Fibroblast of the conjunctiva (primary cell): ENCODE data around the gene MRPS24.

Experiments used
- DNase-seq: peaks from one replicate; pipeline ENCODE4 v3.0.0-alpha.2; 2010; ENCODE audit warnings: low read depth

MRPS24 gene

GRCh38 chr7:43877968-43878864, 8.9 kb upstream of the MRPS24 start:
- DNase-seq = no peak

- no peak for DNase-seq
These were observed 7.8 kb upstream of the MRPS24 start for GRCh38 chr7:43876976-43877745.

- DNase-seq = no peak
These were observed 6.9 kb upstream of the MRPS24 start for GRCh38 chr7:43876241-43876640.

GRCh38 chr7:43873300-43873699, 4.0 kb upstream of the MRPS24 start:
- peak; percentile 62 for DNase-seq

- DNase-seq = peak; percentile 73
These were observed 3.2 kb upstream of the MRPS24 start for GRCh38 chr7:43872406-43873110.

GRCh38 chr7:43871064-43871463, 1.7 kb upstream of the MRPS24 start:
- no peak for DNase-seq

DNA sequence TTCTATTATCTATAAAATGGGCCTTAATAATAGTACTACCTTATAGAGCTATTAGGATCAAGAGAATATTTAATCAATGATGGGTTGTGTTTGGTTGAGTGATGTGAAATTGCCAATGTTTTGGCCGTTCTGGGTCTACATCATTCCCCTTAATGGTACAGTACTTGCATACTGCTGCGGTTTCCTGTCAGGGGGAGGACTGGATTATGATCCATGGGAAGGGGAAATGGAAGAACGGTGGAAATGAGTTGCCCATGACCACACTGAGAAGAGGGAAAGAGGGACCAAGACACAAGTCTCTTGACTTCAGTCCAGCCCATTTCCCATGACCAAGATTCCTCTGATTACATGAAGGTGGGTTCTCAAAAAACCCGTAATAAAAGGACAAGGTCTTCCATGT, 999 bp upstream of the MRPS24 start:
- no peak for DNase-seq

DNA sequence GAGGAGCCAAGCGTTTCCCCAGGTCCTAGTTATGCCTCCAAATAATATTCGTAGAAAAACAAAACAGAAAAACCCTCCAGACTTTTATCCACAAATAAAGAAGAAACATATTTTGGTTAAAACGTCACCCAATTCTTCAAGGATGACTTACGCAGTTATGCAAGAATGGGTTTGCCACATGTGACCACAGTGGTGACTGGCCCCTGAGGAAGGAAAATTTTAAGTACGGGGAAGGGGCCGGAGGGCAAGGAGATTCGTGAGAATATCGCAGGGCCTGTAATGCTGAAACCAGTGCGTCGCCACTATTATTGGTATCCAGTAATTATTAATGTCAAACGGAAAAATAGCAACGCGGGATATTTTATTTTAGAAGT, 537 bp upstream of the MRPS24 start:
- peak; percentile 68 for DNase-seq

GRCh38 chr7:43868681-43869005, 674 bp downstream of the MRPS24 start:
- DNase-seq = no peak

- no peak for DNase-seq
These were observed 1.1 kb downstream of the MRPS24 start for GRCh38 chr7:43868181-43868580.

DNA sequence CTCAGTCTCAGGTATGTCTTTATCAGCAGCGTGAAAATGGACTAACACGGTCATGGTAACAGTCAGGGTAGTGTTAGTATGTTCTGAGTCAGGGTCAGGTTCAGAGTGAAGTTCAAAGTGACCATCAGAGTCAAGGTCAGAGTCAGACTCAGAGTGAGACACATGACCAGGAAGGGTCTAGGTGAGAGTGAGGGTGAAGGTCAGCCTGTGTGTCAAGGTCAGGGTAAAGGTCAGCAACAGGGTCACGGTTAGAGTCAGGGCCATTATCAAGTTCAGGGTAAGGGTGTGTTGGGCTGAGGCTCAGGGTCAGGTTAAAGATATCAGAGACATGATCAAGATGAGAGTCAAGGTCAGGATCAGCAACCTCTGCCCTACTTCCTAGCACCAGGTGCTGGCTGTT, 4.0 kb downstream of the MRPS24 start:
- no peak for DNase-seq

GRCh38 chr7:43864126-43864525, 5.2 kb downstream of the MRPS24 start:
- DNase-seq = no peak

DNA sequence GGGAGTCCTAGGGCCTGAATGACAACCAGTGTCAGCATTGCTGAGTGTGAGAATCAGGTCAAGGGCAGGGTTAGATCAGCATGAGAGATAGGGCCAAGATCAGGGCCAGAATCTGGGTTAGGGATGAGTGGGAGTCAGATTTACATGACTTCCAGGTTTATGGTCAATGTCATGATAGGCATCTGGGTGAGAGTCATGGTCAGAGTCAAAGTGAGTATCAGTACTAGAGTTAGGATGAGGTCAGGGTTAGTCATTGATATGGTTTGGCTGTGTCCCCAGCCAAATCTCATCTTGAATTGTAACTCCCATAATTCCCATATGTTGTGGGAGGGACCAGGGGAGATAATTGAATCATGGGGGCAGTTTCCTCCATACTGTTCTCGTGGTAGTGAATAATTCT, 12.3 kb downstream of the MRPS24 start:
- no peak for DNase-seq

DNA sequence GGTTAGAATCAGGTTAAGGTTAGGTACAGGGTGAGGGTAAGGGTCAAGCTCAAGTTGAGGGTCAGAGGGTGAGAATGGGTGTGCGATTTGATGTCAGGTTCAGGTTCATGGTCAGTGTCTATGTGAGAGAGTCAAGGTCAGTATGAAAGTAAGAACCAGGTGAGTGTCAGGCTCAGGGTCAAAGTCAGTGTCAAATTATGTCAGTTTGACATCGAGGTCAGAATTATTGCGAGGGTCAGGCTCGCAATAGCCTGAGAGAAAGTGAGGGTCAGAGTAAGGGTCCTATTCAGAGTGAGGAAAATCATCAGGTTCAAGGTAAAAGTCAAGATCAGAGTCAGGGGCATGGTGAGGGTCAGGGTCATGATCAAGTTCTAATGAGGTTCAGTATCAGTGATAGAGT, 13.0 kb downstream of the MRPS24 start:
- no peak for DNase-seq

DNA sequence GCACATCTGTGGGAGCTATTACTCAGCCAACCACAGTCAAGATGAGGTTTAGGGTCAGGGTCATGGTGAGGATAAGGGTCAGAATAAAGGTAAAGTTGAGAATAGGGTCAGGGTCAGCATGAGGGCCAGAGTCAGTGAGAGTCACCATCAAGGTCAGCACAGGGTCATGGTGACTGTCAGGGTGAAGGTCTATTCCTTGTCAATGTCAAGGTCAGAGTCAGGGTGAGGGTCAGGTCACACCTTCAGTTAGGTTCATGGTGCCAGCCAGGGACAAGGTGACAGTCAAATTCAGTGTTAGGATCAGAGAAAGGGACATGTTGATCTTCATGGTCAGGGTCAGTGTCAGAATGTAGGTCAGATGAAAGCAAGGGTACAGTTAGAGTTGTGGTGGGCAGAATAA, 14.1 kb downstream of the MRPS24 start:
- DNase-seq = no peak

DNA sequence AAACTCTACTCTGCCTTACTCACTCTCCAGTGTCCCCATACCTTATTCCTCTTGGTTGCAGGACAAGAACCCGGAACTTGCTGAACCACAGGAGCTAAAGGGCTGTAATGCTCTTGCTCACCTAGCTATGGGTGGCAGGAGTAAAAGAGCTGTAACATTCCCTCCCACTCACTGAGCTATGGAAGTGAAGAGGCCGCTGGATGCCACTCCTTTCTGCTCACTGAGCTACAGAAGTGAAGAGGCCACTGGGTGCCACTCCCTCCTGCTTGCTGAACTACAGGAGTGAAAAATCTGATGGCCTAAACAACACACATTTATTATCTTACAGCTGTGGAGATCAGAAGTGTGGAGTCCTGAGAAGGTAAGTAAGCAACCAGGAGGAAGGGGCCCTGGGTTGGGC, 17.5 kb downstream of the MRPS24 start:
- no peak for DNase-seq

DNA sequence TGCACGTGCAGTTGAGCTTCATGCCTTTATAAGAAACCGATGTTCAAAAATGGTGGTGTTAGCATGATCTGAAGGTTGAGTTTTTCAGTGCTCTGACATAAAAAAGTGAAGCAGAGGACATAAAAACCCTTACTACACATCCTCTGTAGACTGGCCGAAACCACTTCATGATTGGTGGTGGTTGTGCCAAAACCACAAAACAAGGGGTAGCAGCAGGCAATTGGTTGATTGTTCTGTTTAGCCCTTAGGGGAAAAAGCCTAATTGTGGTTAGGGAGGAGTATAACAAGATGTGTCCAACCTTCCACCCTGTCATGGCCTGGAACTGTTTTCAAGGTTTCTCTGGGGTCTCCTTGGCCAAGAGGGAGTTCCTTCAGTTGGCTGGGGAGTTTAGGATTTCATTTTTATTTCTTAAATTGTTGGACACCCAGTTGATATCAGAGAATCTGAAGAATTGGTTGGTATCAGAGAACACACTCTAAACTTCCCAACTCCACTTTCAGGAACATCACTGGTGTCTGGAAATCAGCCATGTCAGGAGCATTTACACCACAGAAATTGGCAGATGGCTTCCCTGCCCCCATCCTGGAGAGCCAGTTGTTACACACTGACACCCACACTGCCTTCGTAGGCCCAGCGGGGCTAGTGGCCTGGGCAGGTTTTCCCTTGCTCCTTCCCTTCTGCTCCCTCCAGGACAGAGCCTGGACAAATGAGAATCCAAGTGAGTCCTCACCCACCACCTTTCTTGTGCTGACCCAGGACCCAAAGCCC, 18.8 kb downstream of the MRPS24 start:
- no peak for DNase-seq

DNA sequence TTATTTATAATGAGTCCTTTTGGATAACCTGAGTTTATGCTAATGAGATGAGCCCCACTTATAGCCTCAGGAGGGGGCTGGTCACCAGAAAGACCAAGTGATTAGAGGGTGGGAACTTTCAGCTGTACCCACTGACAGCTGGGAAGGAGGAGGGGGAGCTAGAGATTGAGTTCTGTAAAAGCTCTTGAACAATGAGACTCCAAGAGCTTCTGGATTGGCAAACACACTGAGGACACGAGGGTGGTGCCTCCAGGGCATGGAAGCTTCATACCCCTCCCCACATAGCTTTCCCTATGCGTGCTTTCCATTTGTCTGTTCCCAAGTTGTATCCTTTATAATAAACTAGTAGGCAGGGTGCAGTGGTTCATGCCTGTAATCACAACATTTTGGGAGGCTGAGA, 20.3 kb downstream of the MRPS24 start:
- no peak for DNase-seq

- DNase-seq = no peak
These were observed 21.8 kb downstream of the MRPS24 start for GRCh38 chr7:43847496-43847895.

DNA sequence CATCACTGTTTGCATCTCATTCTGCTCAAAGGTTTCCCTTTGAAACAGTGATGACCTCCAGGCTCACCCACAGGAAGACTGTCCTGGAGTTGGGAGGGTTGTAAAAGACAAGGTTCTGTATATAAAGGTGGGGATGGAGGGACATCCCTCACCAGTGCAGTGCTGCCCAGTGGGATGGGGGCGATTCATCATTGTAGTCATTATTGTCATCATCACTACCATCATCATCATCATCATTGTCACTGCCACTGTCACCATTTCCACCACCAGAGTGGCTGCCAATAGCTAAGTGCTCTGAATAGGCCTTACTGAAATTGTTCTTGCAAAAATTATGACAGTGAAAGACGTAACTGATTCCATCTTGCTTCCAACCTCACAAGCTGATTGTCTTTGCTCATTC, 24.7 kb downstream of the MRPS24 start:
- no peak for DNase-seq

DNA sequence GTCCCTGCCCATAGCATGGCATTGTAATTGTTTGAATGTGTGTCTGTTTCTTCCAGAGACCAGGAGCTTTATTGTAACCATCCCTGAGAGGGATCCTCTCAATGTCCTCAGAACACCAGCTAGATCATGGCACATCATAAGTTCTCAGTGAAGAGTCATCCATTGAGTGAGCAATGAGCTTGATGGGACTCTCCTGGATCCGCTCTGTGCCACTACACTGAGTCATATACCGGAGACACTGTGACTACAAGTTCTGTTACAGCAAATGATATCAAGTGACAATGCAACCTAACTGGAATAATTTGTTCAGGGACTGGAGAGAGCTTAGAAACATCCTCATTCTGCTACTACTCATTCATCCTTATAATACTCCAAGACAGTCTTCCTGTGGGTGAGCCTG, 25.1 kb downstream of the MRPS24 start:
- DNase-seq = no peak

- DNase-seq = no peak
These were observed 26.0 kb downstream of the MRPS24 start for GRCh38 chr7:43843296-43843695.
